C4-2B (cell line): ENCODE results near the gene HECTD1.

ENCODE experiments used
- ZFX ChIP-seq: fragments of 450-650 bp; IDR thresholded peaks from 2 replicates; pipeline ENCODE4 v1.6.1; 2017
- TF ChIP-seq, protein P1 (sequence below): fragments of 450-650 bp; conservative IDR thresholded peaks from 2 replicates; pipeline ENCODE4 v1.5.1; 2017; ENCODE audit warnings: mild to moderate bottlenecking

GRCh38 chr14:31257244-31257553 is 49.6 kb upstream of the HECTD1 start:
- TF ChIP-seq, protein P1, sequence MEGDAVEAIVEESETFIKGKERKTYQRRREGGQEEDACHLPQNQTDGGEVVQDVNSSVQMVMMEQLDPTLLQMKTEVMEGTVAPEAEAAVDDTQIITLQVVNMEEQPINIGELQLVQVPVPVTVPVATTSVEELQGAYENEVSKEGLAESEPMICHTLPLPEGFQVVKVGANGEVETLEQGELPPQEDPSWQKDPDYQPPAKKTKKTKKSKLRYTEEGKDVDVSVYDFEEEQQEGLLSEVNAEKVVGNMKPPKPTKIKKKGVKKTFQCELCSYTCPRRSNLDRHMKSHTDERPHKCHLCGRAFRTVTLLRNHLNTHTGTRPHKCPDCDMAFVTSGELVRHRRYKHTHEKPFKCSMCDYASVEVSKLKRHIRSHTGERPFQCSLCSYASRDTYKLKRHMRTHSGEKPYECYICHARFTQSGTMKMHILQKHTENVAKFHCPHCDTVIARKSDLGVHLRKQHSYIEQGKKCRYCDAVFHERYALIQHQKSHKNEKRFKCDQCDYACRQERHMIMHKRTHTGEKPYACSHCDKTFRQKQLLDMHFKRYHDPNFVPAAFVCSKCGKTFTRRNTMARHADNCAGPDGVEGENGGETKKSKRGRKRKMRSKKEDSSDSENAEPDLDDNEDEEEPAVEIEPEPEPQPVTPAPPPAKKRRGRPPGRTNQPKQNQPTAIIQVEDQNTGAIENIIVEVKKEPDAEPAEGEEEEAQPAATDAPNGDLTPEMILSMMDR = no peak
- TF ChIP-seq ZFX = no peak
